ENCODE data around the gene NCOA1. TPM values are rescaled to one million over a fixed set of nuclear protein-coding genes. Genes with fewer than 3 reads are reported as not detected.

The NCOA1 gene
- total RNA-seq, 1 donor from 2014 or later, result 20.1 TPM

DNA sequence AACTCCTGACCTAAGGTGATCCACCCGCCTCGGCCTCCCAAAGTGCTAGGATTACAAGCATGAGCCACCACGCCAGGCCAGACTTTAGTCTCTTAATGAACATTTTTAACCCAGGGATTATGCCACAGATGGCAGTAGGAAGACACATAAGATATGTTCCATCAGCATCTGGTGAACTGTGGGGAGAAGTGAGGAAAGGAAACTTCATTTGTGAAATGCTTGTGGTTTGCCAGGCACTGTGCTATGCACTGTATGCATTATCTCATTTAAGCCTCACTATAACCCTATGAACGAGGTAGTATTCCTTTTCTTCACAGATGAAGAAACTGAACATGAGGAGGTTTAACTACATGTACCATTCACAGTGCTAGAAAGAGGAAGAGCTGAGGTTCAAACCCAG, 272.8 kb downstream of the NCOA1 start:
- peaks cover 22% of the 10 kb centered on the region for H3K36me3 Mint-ChIP-seq (ENCODE audit: low read depth)
- no peak overlapping the region for H3K27ac Mint-ChIP-seq (ENCODE audit: unreplicated experiment)
- no peaks in the 10 kb centered on the region for H3K27me3 Mint-ChIP-seq (ENCODE audit: low read depth)
- H3K9me3 Mint-ChIP-seq, result no peaks in the 10 kb centered on the region
- no peak for DNase-seq (ENCODE audit: low read depth, low spot score)
- no peak overlapping the region for H3K4me3 Mint-ChIP-seq
- no peaks in the 10 kb centered on the region for H3K4me1 Mint-ChIP-seq
- TF ChIP-seq, protein P1, sequence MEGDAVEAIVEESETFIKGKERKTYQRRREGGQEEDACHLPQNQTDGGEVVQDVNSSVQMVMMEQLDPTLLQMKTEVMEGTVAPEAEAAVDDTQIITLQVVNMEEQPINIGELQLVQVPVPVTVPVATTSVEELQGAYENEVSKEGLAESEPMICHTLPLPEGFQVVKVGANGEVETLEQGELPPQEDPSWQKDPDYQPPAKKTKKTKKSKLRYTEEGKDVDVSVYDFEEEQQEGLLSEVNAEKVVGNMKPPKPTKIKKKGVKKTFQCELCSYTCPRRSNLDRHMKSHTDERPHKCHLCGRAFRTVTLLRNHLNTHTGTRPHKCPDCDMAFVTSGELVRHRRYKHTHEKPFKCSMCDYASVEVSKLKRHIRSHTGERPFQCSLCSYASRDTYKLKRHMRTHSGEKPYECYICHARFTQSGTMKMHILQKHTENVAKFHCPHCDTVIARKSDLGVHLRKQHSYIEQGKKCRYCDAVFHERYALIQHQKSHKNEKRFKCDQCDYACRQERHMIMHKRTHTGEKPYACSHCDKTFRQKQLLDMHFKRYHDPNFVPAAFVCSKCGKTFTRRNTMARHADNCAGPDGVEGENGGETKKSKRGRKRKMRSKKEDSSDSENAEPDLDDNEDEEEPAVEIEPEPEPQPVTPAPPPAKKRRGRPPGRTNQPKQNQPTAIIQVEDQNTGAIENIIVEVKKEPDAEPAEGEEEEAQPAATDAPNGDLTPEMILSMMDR (conservative IDR thresholded peaks at IDR 0.05), result no peak

DNA sequence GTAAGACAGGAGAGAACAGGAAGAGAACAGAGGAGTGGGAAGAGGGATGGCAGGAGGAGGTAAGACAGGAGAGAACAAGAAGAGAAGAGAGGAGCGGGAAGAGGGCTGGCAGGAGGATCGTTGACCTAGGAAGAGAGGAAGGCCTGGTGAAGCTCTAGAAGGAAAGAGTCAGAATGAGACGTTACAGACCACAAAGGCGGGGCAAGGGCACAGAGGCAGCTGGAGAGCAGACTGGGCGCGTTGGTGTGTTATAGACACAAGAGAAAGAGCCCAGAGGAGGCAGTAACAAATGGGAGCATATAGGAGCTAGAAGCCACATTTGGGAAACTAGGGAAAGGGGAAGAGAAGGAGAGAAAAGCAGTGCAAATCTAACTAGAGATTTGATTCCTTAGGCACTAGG, 275.6 kb downstream of the NCOA1 start:
- Mint-ChIP-seq H3K4me1 (no peaks in the 10 kb centered on the region), H3K4me3 (no peak overlapping the region), H3K27ac (ENCODE audit: unreplicated experiment) (no peak overlapping the region), H3K27me3 (ENCODE audit: low read depth) (no peaks in the 10 kb centered on the region), H3K36me3 (ENCODE audit: low read depth) (peaks cover 35% of the 10 kb centered on the region), H3K9me3 (no peaks in the 10 kb centered on the region)
- DNase-seq (ENCODE audit: low read depth, low spot score), result no peak
- TF ChIP-seq, protein P1 (conservative IDR thresholded peaks at IDR 0.05), result no peak

DNA sequence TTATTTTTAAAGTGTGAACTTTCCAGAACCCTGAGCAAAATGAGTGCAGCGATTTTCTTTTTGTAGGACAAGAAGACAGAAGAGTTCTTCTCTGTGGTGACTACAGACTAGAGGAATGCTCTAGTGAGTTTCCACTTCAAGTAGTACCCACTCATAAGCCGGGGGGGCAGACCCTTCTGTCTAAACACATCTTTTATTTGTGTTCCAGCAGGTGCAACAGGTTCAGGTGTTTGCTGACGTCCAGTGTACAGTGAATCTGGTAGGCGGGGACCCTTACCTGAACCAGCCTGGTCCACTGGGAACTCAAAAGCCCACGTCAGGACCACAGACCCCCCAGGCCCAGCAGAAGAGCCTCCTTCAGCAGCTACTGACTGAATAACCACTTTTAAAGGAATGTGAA, 277.0 kb downstream of the NCOA1 start:
- Mint-ChIP-seq H3K27ac (ENCODE audit: unreplicated experiment) (no peak overlapping the region), H3K4me3 (no peak overlapping the region), H3K9me3 (no peaks in the 10 kb centered on the region), H3K27me3 (ENCODE audit: low read depth) (no peaks in the 10 kb centered on the region), H3K36me3 (ENCODE audit: low read depth) (peaks cover 32% of the 10 kb centered on the region), H3K4me1 (no peaks in the 10 kb centered on the region)
- DNase-seq (ENCODE audit: low read depth, low spot score), result no peak
- TF ChIP-seq, protein P1 (conservative IDR thresholded peaks at IDR 0.05), result no peak

DNA sequence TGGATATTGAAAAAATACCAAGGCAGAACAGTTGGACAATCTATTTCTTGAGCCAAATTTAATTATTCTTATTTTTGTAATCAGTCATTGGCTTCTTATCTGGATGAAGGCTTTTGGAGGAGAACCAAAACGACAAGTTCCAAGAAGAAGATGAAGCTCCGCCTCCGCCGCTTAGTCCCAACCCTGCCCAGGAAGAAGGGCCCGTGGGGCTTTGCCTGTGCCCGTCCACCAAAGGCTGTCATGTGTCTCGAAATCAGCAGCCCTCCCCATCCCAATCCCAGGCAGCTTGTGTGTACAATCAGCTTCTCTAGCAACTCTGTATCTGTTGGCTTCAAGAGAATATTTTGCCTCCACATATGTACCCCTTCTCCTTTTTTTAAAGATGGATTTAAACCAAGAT, 277.5 kb downstream of the NCOA1 start:
- Mint-ChIP-seq H3K27ac (ENCODE audit: unreplicated experiment) (no peak overlapping the region), H3K9me3 (no peaks in the 10 kb centered on the region), H3K36me3 (ENCODE audit: low read depth) (peaks cover 32% of the 10 kb centered on the region), H3K27me3 (ENCODE audit: low read depth) (no peaks in the 10 kb centered on the region), H3K4me3 (no peak overlapping the region), H3K4me1 (no peaks in the 10 kb centered on the region)
- TF ChIP-seq, protein P1 (conservative IDR thresholded peaks at IDR 0.05), result no peak
- no peak for DNase-seq (ENCODE audit: low read depth, low spot score)

DNA sequence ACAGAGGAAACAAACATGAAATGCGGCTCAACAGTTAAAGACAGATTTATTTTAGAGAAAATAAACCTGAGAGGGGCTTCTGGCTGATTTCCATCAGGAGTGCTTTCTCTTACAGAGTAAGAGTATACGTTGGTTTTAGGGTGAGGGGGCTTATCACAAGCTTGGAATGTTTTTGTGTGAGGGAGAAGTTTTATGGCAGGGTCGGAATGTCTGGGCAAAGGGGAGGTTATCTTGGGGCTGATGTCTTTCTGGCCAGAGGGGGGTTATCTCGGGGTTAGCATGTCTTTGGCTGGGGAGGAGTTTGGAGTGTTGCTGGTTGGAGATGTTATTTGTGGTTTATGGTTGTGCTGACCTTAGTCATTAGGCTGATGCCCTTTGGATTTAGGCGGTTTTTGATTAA, 280.0 kb downstream of the NCOA1 start:
- TF ChIP-seq, protein P1 (conservative IDR thresholded peaks at IDR 0.05), result no peak
- H3K27ac Mint-ChIP-seq (ENCODE audit: unreplicated experiment), result peak overlapping the region; percentile 10
- H3K4me3 Mint-ChIP-seq, result no peak overlapping the region
- H3K4me1 Mint-ChIP-seq, result no peaks in the 10 kb centered on the region
- no peak for DNase-seq (ENCODE audit: low read depth, low spot score)
- H3K9me3 Mint-ChIP-seq, result no peaks in the 10 kb centered on the region
- no peaks in the 10 kb centered on the region for H3K27me3 Mint-ChIP-seq (ENCODE audit: low read depth)
- H3K36me3 Mint-ChIP-seq (ENCODE audit: low read depth), result peaks cover 22% of the 10 kb centered on the region

Measured in neural crest cell (in vitro differentiated cells).